Body of pancreas (tissue), 4 donors: ENCODE data around the gene SUN1. TPM values are rescaled to one million over a fixed set of nuclear protein-coding genes. Genes with fewer than 3 reads are reported as not detected.

Source experiments
- ATAC-seq: fragments of 150-250 bp; one replicate; pipeline ENCODE4 v1.9.1; 2016
- DNase-seq, 4 donors: peaks; one replicate each; pipeline ENCODE4 v3.0.0-alpha.2; 2019
- H3K27ac ChIP-seq, 4 donors: fragments of 200-600 bp; sonication (generic); 1 replicate in 3 of 4; 2 replicates in 1 of 4; pipeline versions ENCODE4 v1.5.1 to v1.6.1; 2016 to 2019; ENCODE audit warnings: mild to moderate bottlenecking in 1 of 4, mixed read lengths in 1 of 4, moderate library complexity in 1 of 4
- H3K27me3 ChIP-seq, 2 donors: fragments of 200-600 bp; sonication (generic); one replicate each; pipeline ENCODE4 v1.6.0; 2016; ENCODE audit warnings: mild to moderate bottlenecking in 1 of 2
- H3K36me3 ChIP-seq, 2 donors: fragments of 200-600 bp; sonication (generic); replicated peaks in 1 of 2; 2 replicates each; pipeline ENCODE4 v1.5.1; 2016; ENCODE audit warnings: low read depth in 2 of 2; ENCODE audit not compliant: insufficient read depth in 1 of 2
- H3K4me1 ChIP-seq: fragments of 200-600 bp; sonication (generic); one replicate; pipeline ENCODE4 v1.6.0; 2016
- H3K4me3 ChIP-seq, 2 donors: fragments of 200-600 bp; sonication (generic); 1 replicate in 1 of 2; 2 replicates in 1 of 2; pipeline ENCODE4 v1.5.1; 2016 to 2019
- H3K9me3 ChIP-seq, 3 donors: fragments of 200-600 bp; sonication (generic); 1 replicate in 2 of 3; 2 replicates in 1 of 3; pipeline ENCODE4 v1.5.1; 2016
- CTCF ChIP-seq, 7 experiments: fragments of 450-650 bp in 4 of 7; fragments of 200-600 bp in 3 of 7; sonication (generic) in 3 of 7; IDR thresholded peaks; one replicate each; pipeline ENCODE4 v1.5.1; 2016 to 2019; ENCODE audit warnings: antibody characterized with exemption in 7 of 7
- POLR2A ChIP-seq, 3 donors: fragments of 450-650 bp; IDR thresholded peaks; one replicate each; pipeline ENCODE4 v1.6.1; 2016; ENCODE audit warnings: antibody characterized with exemption in 3 of 3, mild to moderate bottlenecking in 2 of 3
- WGBS, 2 donors: methylation state at CpG; one replicate each; pipeline ENCODE4 v1.1.5; 2017; 5-methylcytosine and 5-hydroxymethylcytosine counted together
- intact Hi-C: fragments of 100-400 bp; cut with DNase I; formaldehyde crosslinking; loops from one replicate; pipeline ENCODE4 v1.15.1; 2023
- total RNA-seq, 2 donors: library from RNA; depleted of rRNA; stranded (reverse); fragments of >200 nt; gene quantifications; one replicate each; pipeline ENCODE4 v1.1.0, GENCODE V29; 2016

SUN1 gene
- total RNA-seq, 2 donors from 2014 or later: 75.8 to 122 TPM

GRCh38 chr7:897086-897485 is 64.8 kb downstream of the SUN1 start:
- TF ChIP-seq CTCF (IDR thresholded peaks at IDR 0.05) (no peak), POLR2A (IDR thresholded peaks at IDR 0.05) (no peak)
- Histone ChIP-seq H3K36me3 (peaks cover 15 to 29% of the 10 kb centered on the region in 2 donors), H3K4me3 (no peak overlapping the region), H3K27ac (no peak overlapping the region), H3K27me3 (no peaks in the 10 kb centered on the region), H3K4me1 (peaks cover 9% of the 10 kb centered on the region), H3K9me3 (no peaks in the 10 kb centered on the region)
- no peak for ATAC-seq
- intact Hi-C loops: no loop called here
- no peak for DNase-seq
- 79 to 81% methylated on average over 7 to 14 of the region's 14 CpGs for WGBS, 2 donors

GRCh38 chr7:897771-898376 is 65.6 kb downstream of the SUN1 start:
- TF ChIP-seq CTCF (IDR thresholded peaks at IDR 0.05): no peak
- TF ChIP-seq POLR2A (IDR thresholded peaks at IDR 0.05): no peak
- H3K4me3 ChIP-seq: no peak overlapping the region
- H3K9me3 ChIP-seq: no peaks in the 10 kb centered on the region
- peaks cover 9% of the 10 kb centered on the region for H3K4me1 ChIP-seq
- intact Hi-C loops: no loop called here
- peak overlapping the region in 2 of 4 donors; percentile 17 to 62 for H3K27ac ChIP-seq
- 33 to 70% methylated on average over 4 to 26 of the region's 27 CpGs for WGBS, 2 donors
- H3K27me3 ChIP-seq: no peaks in the 10 kb centered on the region
- H3K36me3 ChIP-seq: peaks cover 8 to 26% of the 10 kb centered on the region in 2 donors
- peak; percentile 45 for ATAC-seq
- DNase-seq: peak in 3 of 4 donors; percentile 51 to 63 (median 51)

GRCh38 chr7:898460-898854 is 66.2 kb downstream of the SUN1 start:
- WGBS, 2 donors: 91 to 100% methylated on average over 4 to 16 of the region's 18 CpGs
- ATAC-seq (no peak), DNase-seq (no peak)
- no peak for TF ChIP-seq POLR2A (IDR thresholded peaks at IDR 0.05)
- no peak for TF ChIP-seq CTCF (IDR thresholded peaks at IDR 0.05)
- Histone ChIP-seq H3K27me3 (no peaks in the 10 kb centered on the region), H3K27ac (peak overlapping the region in 2 of 4 donors; percentile 17 to 62), H3K4me3 (no peak overlapping the region), H3K9me3 (no peaks in the 10 kb centered on the region), H3K36me3 (peaks cover 8 to 26% of the 10 kb centered on the region in 2 donors), H3K4me1 (peaks cover 9% of the 10 kb centered on the region)
- intact Hi-C loops: no loop called here

- H3K27ac ChIP-seq: no peak overlapping the region
- peaks cover 3 to 23% of the 10 kb centered on the region in 2 donors for H3K36me3 ChIP-seq
- H3K4me1 ChIP-seq: peaks cover 9% of the 10 kb centered on the region
- intact Hi-C loops: no loop called here
- WGBS, 2 donors: 91 to 95% methylated on average over 44 to 51 of the region's 54 CpGs
- TF ChIP-seq POLR2A (IDR thresholded peaks at IDR 0.05) (no peak), CTCF (IDR thresholded peaks at IDR 0.05) (no peak)
- ATAC-seq: no peak
- no peak for DNase-seq
- H3K27me3 ChIP-seq: no peaks in the 10 kb centered on the region
- no peaks in the 10 kb centered on the region for H3K9me3 ChIP-seq
- no peak overlapping the region for H3K4me3 ChIP-seq
These were observed 66.8 kb downstream of the SUN1 start for GRCh38 chr7:898855-899681.
